Right renal cortex interstitium (tissue), 3 donors: ENCODE results near the gene ROS1. TPM values are rescaled to one million over a fixed set of nuclear protein-coding genes. Genes with fewer than 3 reads are reported as not detected.

Experiments used
- DNase-seq, 3 donors: peaks; one replicate each; pipeline ENCODE4 v3.0.0-alpha.2; 2013; ENCODE audit warnings: low read depth in 3 of 3, low spot score in 2 of 3
- polyA plus RNA-seq, 3 donors: library from polyadenylated mRNA; unstranded; fragments of 120-200 nt; gene quantifications; one replicate each; pipeline ENCODE4 v1.2.1, GENCODE V29; 2013; ENCODE audit not compliant: insufficient read length in 3 of 3

ROS1 gene
- polyA plus RNA-seq, 3 donors, result 0.12 to 0.16 (median 0.15) TPM

DNA sequence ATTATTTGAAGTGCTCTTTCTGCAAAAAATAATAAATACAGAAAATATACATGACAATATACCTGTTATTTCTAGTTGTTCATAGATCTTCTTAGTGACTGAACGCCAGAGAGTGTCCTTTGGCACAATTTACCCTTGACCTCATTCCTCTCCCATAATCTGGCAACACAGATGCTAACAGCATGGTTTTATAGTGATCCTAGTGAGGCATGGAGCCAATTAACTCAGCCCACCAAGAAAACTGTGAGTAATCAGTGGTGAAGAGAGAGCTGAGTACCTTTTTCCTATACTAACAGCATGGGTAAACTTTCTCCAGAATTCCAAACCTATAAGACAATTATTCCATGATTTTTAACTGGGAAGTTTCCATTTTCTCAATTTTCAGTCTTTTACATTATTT lies 99.3 kb downstream of the ROS1 start:
- no peak for DNase-seq

DNA sequence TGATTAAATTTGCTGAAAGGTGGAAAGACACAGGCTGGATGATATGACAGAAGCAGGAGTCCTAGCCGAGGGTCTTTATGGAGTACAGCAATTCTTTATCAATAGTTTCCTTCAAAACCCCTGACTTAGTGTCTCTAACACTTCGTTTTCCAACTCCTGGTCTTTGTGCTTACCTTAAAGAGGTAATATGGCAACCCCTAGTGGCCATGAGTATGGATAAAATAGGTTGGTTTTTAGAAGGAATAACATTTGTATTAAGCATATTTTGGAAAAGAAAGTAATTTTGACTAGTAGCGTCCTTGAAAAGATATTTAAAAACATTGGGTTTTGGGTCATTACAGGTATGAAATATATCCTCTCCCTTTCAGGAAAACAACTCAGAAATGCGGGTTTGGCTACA lies 108.5 kb downstream of the ROS1 start:
- DNase-seq, result no peak

DNA sequence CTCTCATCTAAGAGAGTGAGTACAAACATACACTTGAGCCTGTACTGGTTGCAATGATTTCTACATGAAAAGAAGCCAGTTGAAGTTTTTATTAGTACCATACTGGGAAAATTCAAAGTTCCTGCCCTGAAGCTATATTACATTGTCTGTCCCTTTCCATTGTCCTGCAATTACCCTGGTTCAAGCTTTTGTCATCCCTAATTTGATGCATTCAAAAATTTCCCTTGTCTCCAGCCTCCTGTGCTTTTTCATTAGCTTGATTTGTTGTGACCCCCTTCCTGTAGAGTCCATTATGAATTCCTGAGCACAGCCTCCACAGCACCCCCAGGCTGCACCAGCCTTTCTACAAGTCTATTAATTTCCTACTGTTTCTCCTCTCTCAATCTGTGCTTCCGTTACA lies 114.0 kb downstream of the ROS1 start:
- no peak for DNase-seq

DNA sequence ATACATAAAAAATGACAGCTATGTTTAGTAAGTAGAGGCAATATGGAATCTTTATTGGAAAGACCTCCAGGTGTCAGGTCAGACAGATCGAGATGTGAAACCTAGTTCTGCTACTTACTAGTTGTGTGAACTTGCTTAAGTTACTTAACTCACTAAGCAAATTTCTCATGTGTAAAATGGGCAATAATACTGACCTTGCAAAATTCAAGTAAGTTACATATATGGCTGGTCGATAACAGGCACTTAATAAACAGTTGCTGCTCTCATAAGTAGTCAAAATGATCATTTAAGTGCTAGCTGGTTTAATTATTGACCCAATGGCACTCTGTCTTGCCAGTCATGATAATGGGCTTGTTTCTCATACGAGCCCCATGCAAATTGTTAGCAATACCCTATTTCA lies 114.4 kb downstream of the ROS1 start:
- no peak for DNase-seq

DNA sequence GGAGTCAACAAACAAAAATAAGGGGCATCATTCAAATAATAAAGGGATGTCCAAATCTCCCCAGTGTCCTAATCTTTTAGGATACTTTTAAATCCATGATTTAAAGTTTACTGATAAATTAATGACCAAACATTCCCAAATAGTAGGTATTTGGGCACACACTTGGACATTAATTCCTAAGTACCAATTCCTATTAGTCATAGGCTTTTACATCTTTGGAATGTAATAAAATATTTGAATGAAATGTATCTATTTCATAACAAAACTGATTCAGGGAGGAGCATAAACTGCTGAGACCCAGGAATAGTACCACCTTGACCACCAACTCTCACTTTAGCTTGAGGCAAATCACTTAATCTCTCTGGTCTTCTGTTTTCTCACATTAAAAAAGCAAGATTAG lies 116.1 kb downstream of the ROS1 start:
- DNase-seq, result no peak

DNA sequence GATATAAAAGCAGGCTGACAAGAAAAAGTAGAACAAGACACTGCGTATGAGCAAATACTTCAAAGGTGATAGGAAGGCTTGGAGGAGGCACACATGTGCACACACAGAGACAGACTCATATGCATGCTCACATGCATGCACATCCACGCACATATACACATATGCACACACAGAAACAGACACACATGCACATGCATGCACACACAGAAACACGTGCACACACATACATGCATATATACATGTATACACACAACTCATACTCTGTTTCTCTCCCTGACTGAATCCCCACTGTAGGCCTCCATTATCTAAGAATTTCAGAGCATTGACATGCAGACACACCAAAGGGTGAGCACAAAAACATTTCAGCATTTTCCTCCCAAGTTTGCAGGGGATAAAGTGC lies 116.7 kb downstream of the ROS1 start:
- DNase-seq, result no peak

DNA sequence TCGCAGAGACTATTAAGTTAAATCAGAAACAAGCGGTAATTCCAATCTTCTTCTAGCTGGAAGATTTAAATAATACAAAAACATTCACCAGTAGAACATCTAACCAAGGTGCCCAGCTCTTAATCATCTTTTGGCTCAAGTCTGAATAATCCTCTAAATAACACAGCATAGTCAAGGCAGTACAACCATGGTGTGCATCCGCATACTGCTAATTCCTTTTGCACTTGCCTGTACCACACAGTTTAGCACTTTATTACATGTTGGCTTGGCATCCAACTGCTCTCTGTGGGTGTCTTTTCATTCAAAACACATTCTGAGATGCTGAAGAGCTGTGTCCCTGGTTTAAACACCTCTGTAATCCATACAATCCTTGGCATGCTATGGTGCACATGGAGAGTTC lies 118.1 kb downstream of the ROS1 start:
- DNase-seq, result no peak

DNA sequence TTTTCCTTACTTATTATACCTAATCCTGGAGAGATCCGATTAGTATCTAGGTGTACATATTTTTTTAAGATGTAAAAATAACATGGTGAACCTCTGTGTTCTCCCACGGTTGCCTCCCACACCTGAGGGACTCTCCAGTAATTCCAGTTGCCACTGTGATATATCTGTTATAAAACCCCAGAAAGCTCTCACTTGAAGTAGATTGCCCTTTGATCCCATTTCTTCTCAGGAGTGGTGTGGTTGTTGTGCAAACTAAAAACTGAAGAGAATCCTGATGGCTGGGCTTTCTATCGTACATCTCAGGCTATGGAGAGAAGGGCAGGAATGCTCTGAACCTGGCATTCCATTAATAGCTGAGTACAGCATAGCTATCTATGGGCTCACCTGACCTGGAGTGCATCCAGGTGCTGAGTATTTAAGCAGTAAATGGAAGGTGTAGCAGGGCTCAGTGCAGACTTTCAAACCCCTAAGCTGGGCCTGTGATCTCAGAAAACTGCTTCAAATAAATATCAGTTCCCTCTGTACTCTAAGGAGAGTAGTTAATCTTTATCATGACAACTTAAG lies 119.4 kb downstream of the ROS1 start:
- no peak for DNase-seq

DNA sequence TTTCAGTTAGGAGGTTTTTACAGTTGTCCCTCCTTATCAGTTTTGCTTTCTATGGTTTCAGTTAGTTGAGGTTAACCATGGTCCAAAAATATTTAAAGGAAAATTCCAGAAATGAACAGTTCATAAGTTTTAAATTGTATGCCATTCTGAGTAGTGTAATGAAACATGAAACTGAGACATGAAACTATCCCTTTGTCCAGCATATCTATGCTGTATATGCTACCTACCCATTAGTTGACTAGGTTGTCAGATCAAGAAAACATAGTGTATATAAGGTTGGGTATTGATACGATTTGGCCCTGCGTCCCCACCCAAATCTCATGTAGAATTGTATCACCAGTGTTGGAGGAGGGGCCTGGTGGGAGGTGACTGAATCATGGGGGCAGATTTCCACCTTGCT lies 121.3 kb downstream of the ROS1 start:
- DNase-seq, result no peak

DNA sequence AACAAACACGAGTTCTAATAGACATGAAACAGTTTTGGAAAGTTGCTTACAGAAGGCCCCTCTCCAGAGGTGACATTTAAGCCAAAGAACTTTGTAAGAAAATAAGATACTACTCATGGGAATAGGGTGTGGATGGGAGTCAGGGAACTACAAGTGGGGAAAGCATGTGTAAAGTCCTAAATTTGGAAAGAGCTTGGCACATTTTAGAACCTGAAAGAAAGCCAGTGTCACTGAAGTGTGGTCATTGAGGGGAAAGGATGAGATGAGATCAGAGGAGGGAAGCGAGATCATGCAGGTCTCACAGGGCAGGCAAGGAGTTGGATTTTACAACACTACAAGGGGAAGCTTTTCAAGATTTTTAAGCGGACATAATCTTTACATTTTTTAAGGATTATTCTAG lies 122.4 kb downstream of the ROS1 start:
- DNase-seq, result no peak

DNA sequence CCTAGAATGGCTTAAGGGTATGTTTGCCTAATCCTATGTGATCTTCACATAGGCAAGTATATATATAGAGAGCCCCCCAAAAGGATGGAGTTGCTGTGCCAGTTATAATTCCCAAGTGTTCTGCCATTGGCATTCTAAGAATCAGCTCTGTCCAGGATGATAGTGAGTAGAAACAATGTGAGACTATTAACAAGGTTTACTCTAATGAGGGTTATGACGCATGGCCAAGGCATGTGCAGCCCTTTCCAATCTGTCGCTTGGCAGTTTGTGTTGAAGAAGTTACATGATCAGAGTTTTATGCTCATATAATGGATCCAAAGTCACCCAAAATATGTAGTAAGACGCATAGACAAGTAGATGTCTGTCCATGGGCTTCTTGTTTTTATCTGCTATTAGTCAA lies 126.8 kb downstream of the ROS1 start:
- no peak for DNase-seq

DNA sequence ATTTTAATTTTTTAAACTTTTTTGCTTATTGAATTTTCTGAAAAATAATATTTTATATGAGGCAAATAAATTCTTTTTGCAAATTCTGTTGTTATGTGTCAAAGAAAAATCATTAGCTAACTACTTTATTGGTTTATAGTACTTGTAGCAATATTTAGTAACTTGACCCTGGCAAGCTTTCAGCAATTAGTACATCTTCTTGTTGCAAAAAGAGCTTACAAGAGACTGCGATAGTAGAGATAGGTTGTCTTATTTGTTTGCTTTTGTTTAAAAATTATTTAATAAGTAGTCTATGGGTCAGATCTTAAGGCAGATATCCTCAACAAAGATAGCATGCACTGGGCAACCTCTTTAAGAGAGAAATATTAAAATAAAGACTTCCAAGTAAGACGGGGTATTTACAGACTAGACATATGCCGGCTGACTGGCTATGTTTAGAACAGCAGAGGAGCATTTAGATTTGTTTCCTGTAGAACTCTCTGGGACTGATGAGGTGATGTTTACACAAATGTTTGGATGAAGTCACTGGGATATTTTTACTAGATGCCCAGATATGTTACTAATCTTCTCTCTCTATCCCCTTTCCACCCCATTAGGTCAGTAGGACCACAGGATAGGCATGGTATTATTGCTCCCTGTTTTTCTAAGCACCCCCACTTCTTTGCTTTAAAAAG lies 135.4 kb downstream of the ROS1 start:
- DNase-seq, result no peak

DNA sequence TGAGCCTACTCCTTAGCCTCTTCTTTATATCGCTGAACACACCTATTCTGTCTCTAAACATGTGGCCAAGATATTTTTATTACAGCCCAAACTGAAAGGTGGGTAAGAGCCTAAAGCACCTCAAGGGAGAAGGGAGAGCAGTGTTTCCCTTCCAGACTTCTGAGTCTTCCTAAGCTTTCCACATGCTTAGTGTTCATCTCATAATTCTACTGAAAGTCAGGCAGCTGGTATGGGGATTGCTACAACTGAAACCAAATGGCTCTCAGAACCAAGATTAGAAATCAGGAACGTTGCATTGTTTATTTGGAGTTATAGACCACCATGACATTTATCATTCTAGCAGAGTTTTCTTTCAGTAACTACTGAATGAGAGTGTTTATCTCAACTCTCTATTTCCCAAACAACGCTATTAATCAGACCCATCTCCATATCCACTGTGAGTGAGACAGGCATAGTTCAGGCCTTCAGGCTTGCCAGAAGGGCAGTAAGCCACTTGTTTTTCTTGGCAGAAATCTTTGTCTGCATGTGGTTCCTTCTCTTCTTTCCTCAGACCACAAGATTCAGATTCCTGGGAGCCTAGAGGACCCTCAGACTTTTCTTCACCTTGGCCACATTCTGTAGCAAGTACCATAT lies 137.5 kb downstream of the ROS1 start:
- no peak for DNase-seq

DNA sequence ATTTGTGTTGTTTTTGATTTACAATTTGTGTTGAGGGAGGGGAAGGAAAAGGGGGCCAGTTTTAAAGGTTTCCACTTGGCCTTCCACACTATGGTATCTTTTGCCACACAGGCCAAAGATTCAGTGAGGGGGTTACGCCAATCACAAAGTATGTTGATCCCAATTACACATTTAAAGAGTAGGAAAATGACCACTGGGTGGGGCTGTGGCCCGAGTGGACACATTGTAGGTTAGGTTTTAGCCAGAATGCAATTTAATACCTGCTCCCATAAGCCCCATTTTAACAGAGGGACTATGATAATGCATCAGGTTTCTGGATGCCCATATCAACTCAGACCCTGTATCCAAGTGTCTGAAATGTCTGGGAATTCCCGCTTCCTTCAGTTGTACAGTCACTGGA lies 144.8 kb downstream of the ROS1 start:
- no peak for DNase-seq

DNA sequence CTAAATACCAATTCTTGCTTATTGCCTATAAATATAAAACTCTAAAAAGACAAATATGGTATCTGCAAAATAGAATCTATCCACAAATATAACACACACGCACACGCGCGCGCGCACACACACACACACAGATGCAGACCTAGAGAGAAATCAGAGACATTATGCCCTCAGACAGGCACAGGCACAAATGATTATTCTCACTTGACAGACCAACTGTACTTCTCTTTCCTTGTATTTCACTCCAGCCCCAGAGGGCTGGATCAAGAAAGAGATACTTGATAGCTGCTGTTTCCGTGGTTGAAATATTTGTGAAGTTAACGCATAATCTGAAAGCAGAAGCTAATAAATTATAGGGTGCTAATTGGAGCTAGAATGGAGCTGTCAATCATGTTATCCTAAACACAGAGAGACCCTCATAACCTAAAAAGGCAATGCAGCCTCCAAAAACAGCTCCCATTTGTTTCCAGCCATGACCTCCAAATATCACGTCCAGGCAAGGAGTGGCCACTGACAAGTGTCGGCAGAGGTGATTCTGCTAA lies 148.9 kb downstream of the ROS1 start:
- no peak for DNase-seq

DNA sequence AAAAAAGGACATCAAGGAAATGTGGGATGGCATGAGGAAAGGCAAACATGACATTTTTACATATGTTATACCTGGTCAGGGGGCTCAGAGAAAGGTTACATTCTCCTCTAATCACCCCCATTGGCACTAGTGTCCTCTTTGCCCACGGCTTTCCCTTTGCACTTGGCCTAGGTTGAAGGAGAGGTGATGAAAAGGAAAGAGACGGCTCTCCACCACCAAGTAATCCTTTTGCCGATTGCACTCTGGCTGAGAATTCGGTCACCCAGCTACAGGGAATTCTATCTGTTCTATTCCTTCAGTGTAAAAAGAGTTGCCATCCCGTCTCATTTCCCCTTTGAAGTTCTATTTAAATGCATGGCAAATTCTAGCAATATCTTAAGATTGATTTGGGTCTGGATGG lies 150.0 kb downstream of the ROS1 start:
- DNase-seq, result no peak

DNA sequence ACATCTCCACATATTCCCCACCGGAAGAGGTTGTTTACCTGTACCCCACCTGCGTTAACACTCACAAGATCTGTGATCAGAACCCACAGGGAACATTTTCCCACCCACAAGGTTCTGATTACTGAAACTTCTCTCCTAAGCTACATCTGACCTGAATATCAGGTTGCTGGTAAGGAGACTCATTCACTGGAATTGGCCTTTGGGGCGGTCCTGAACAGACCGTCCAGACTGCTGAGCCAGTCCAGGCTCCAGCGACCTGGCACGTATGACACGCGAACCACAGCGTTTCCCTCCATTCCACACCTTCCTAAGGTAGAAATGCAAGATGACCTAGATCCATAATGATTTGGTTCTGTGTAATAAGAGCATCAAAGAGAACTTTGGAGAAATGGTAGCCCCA lies 150.5 kb downstream of the ROS1 start:
- no peak for DNase-seq

DNA sequence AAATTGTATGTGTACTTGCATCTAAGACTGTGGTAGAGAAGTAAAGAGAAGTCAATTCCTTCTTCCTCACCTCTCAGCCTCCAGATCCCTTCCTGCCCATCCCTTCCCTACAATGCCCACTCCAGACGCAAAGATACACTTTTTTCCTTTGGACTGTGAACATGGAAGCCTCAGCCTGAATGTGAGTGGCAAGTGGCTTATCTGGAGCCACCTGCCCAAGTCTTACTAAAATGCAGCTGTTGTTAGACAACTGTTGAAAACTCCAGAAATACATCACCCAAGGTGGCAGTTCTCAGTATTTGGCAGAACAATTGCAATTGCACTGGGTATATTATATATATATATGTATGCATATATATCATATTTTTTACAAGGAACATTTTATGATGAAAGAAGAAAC lies 152.9 kb downstream of the ROS1 start:
- no peak for DNase-seq

DNA sequence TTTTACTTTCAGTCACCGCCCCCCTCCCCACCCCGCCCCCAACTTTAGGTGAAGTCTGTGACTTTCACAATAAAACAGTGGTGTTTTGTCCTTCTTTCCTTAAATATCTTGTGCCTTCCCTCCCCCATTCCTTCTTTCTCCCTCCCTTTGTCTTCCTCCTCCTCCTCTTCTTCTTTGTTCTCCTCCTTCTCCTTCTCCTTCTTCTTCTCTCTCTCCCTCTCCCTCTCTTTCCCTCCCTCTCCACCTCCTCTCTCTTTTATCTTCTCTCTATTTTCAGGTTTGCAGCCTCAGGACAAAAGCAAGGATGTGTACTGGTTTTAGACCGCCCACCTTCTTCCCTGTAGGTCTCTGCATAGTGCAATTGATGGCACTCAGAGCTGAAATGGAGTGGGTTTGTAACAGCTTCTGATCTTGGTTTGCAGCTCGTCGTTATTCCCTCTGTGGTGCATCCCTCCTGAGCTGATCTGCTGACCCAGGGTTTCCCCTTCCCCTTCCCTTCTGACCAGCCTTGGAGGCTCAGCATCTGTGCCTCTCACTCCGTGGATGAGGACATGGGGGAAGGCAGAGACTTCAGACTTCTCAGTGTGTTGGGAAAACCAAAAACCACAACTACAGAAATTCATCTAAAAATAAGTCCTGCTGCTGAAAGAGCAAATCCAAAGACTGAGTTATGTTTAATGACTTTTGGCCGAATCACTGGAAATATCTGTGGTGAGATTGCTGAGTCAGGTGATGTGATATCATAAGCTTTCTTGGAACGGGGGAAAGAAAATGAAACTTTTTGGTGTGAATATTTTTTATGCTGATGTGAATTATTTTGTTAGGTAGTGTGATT lies 153.5 kb downstream of the ROS1 start:
- no peak for DNase-seq

DNA sequence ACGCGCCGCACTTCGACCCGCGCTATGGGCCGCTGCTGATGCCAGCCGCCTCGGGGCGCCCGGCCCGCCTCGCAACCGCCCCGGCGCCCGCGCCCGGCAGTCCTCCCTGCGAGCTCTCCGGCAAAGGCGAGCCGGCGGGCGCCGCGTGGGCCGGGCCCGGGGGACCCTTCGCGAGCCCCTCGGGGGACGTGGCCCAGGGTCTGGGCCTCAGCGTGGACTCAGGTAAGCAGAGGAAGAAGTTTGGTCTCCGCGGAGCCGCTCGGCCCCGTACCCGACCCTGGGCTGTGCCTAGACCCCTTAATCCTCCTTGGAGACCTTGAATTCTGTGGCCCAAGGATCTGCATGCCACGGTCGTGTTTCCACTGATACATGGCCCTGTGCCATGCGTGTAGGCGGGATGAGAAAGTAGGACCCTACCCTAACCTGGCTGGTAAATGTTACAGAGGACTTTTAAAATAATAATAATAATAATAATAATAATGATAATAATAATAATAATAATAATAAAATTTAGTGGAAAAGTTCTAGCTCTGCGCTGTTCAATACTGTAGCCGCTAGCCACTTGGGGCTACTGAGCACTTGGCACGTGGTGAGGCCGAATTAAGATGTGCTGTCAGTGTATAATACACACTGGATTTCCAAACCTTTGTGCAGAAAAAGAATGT lies 154.8 kb downstream of the ROS1 start:
- DNase-seq, result no peak
